Vagina (tissue), 2 donors: Measurements from ENCODE around the gene KIAA2012. TPM values are rescaled to one million over a fixed set of nuclear protein-coding genes. Genes with fewer than 3 reads are reported as not detected.

Source experiments
- DNase-seq, 2 donors: peaks; one replicate each; pipeline ENCODE4 v3.0.0-alpha.2; 2017; ENCODE audit errors: extremely low spot score in 2 of 2
- H3K27ac ChIP-seq: fragments of 200-600 bp; sonication (generic); one replicate; pipeline ENCODE4 v1.5.1; 2019
- H3K27me3 ChIP-seq: fragments of 200-600 bp; sonication (generic); one replicate; pipeline ENCODE4 v1.5.1; 2019
- H3K36me3 ChIP-seq, 2 donors: fragments of 200-600 bp; sonication (generic); one replicate each; pipeline ENCODE4 v1.5.1; 2017 to 2019
- H3K4me1 ChIP-seq: fragments of 200-600 bp; sonication (generic); one replicate; pipeline ENCODE4 v1.5.1; 2019
- H3K4me3 ChIP-seq, 2 donors: fragments of 200-600 bp; sonication (generic); 1 replicate in 1 of 2; 2 replicates in 1 of 2; pipeline ENCODE4 v1.5.1; 2016 to 2019
- H3K9me3 ChIP-seq: fragments of 200-600 bp; sonication (generic); one replicate; pipeline ENCODE4 v1.5.1; 2019
- POLR2A ChIP-seq, 2 donors: fragments of 450-650 bp; IDR thresholded peaks; one replicate each; pipeline ENCODE4 v1.6.1; 2017; ENCODE audit warnings: antibody characterized with exemption in 2 of 2, mild to moderate bottlenecking in 2 of 2, moderate library complexity in 2 of 2
- POLR2AphosphoS5 ChIP-seq, 2 donors: sonication (generic); formaldehyde crosslinking; IDR thresholded peaks; one replicate each; pipeline ENCODE4 v1.9.0; 2017; ENCODE audit warnings: antibody characterized with exemption in 2 of 2, mild to moderate bottlenecking in 2 of 2, low read depth in 1 of 2; ENCODE audit not compliant: insufficient read depth in 1 of 2
- intact Hi-C: fragments of 100-400 bp; cut with DNase I; formaldehyde crosslinking; loops from one replicate; pipeline ENCODE4 v1.15.1; 2023
- total RNA-seq: library from RNA; depleted of rRNA; stranded (reverse); fragments of >200 nt; gene quantifications from one replicate; pipeline ENCODE4 v1.2.3, GENCODE V29; 2016
- TF ChIP-seq, protein P1 (sequence below), 3 experiments: fragments of 450-650 bp in 2 of 3; fragments of 200-600 bp in 1 of 3; sonication (generic) in 1 of 3; IDR thresholded peaks; one replicate each; pipeline ENCODE4 v1.5.1; 2017 to 2019; ENCODE audit warnings: antibody characterized with exemption in 3 of 3, mild to moderate bottlenecking in 2 of 3, moderate library complexity in 2 of 3

Gene KIAA2012
- total RNA-seq, 1 donor from 2014 or later = not detected

- no peak for DNase-seq
- H3K27me3 ChIP-seq = no peaks in the 10 kb centered on the region
- intact Hi-C loops = loop anchor here (5.0 to 10.0 kb wide), 2 partner anchors 133 to 375 kb away; no protein-coding TSS in a partner anchor
Observed at GRCh38 chr2:202169832-202170424, 96.9 kb downstream of the KIAA2012 start.

GRCh38 chr2:202171241-202171825 lies 98.3 kb downstream of the KIAA2012 start:
- no peak overlapping the region for H3K27ac ChIP-seq
- TF ChIP-seq POLR2A (IDR thresholded peaks at IDR 0.05) (no peak), POLR2AphosphoS5 (IDR thresholded peaks at IDR 0.05; ENCODE audit: insufficient read depth in 1 of 2, low read depth in 1 of 2) (no peak)
- TF ChIP-seq, protein P1, sequence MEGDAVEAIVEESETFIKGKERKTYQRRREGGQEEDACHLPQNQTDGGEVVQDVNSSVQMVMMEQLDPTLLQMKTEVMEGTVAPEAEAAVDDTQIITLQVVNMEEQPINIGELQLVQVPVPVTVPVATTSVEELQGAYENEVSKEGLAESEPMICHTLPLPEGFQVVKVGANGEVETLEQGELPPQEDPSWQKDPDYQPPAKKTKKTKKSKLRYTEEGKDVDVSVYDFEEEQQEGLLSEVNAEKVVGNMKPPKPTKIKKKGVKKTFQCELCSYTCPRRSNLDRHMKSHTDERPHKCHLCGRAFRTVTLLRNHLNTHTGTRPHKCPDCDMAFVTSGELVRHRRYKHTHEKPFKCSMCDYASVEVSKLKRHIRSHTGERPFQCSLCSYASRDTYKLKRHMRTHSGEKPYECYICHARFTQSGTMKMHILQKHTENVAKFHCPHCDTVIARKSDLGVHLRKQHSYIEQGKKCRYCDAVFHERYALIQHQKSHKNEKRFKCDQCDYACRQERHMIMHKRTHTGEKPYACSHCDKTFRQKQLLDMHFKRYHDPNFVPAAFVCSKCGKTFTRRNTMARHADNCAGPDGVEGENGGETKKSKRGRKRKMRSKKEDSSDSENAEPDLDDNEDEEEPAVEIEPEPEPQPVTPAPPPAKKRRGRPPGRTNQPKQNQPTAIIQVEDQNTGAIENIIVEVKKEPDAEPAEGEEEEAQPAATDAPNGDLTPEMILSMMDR (IDR thresholded peaks at IDR 0.05) = no peak
- no peaks in the 10 kb centered on the region for H3K36me3 ChIP-seq
- intact Hi-C loops = loop anchor here (5.0 to 10.0 kb wide), 2 partner anchors 134 to 377 kb away; no protein-coding TSS in a partner anchor
- H3K27me3 ChIP-seq = no peaks in the 10 kb centered on the region
- DNase-seq = no peak
- H3K4me1 ChIP-seq = peaks cover 4% of the 10 kb centered on the region
- peak overlapping the region in 1 of 2 donors; percentile 30 for H3K4me3 ChIP-seq
- H3K9me3 ChIP-seq = no peaks in the 10 kb centered on the region

More at GRCh38 chr2:202169832-202170424, 96.9 kb downstream of the KIAA2012 start:
- TF ChIP-seq, protein P1 (IDR thresholded peaks at IDR 0.05) = no peak
- TF ChIP-seq POLR2A (IDR thresholded peaks at IDR 0.05) (no peak), POLR2AphosphoS5 (IDR thresholded peaks at IDR 0.05; ENCODE audit: insufficient read depth in 1 of 2, low read depth in 1 of 2) (no peak)
- no peak overlapping the region for H3K27ac ChIP-seq
- H3K36me3 ChIP-seq = no peaks in the 10 kb centered on the region
- H3K4me3 ChIP-seq = no peak overlapping the region
- H3K4me1 ChIP-seq = peaks cover 4% of the 10 kb centered on the region
- no peaks in the 10 kb centered on the region for H3K9me3 ChIP-seq

- Histone ChIP-seq H3K4me3 (no peak overlapping the region), H3K9me3 (no peaks in the 10 kb centered on the region), H3K4me1 (peaks cover 4% of the 10 kb centered on the region), H3K27ac (no peak overlapping the region), H3K27me3 (no peaks in the 10 kb centered on the region), H3K36me3 (no peaks in the 10 kb centered on the region)
- intact Hi-C loops = loop anchor here (5.0 to 10.0 kb wide), 2 partner anchors 135 to 378 kb away; no protein-coding TSS in a partner anchor
- no peak for DNase-seq
- TF ChIP-seq POLR2A (IDR thresholded peaks at IDR 0.05) (no peak), POLR2AphosphoS5 (IDR thresholded peaks at IDR 0.05; ENCODE audit: insufficient read depth in 1 of 2, low read depth in 1 of 2) (no peak)
- TF ChIP-seq, protein P1 (IDR thresholded peaks at IDR 0.05) = no peak
Observed at GRCh38 chr2:202172439-202173211, 99.6 kb downstream of the KIAA2012 start.

DNA sequence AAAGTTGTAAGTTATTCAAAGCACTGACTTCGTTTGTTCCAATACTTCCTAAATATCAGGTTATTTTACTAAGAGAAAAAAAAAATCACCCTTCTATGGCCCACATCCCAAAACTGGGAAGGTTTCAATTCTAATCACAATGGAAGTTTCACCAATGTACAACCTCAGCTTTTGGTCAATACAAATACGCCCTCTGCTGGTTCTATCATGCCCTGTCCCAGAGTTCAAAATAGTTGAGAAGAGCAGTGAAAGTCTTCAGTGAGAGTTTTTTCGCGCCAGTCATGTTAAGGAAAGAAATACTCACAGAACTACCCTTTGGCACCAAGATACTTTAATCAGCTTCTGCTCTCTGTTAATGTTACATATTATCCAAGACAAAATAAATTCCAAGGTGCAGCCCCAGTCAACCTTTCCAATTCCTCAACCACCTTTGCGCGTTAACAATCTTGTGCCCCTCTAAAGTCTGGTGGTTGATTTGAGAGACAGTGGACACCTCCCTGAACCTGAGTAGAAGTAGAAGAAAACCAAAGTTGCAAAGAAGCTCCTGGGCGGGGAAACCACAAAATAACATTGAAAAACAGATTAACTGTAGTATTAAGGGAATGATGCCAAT lies 105.4 kb downstream of the KIAA2012 start:
- intact Hi-C loops = loop anchor here (5.0 to 10.0 kb wide), 2 partner anchors 316 to 384 kb away; no protein-coding TSS in a partner anchor

More for the DNA sequence above, 105.4 kb downstream of the KIAA2012 start:
- H3K27me3 ChIP-seq = no peaks in the 10 kb centered on the region
- no peak overlapping the region for H3K27ac ChIP-seq
- TF ChIP-seq, protein P1 (IDR thresholded peaks at IDR 0.05) = peak; percentile 69 to 87 (median 70)
- TF ChIP-seq POLR2AphosphoS5 (IDR thresholded peaks at IDR 0.05; ENCODE audit: insufficient read depth in 1 of 2, low read depth in 1 of 2) = no peak
- no peak for DNase-seq
- no peaks in the 10 kb centered on the region for H3K36me3 ChIP-seq
- H3K9me3 ChIP-seq = no peaks in the 10 kb centered on the region
- H3K4me3 ChIP-seq = no peak overlapping the region
- H3K4me1 ChIP-seq = no peaks in the 10 kb centered on the region
